ENCODE data around the gene NLRP3.
"Not testable (repeated sequence)": the region's sequence is repeated elsewhere in the genome, so short reads cannot be mapped to it uniquely, and the experiment has no call there.

NLRP3 gene

DNA sequence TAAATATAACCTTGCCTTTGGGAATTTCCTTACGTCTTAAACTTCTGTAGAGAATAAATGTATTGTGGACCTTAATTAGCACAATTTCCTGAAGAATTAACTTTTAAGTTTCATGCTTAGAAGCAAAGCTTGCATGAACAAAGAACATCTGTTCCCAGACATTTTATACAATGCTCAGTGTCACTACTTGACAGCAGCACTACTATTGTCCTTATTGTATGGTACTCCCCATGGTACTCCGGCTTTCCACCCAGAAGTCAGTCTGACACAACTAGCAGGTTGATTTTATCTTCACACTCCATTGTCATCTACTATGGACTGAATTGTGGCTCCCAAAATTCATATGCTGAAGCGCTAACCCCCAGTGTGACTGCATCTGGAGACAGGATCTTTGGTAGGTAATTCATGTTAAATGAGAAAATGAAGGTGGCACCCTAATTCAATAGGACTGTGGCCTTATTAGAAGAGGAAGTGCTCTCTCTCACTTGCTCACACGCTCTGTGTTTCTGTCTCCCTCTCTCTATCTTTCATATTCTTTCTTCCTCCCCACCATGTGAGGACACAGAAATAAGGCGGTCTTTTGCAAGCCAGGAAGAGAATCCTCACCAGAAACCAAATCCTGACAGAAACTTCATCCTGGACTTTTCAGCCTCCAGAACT, 52.6 kb downstream of the NLRP3 start:
- DNase-seq (ENCODE audit: low read depth in 1 of 2, low spot score in 1 of 2), result no peak

GRCh38 chr1:247469141-247469535, 53.2 kb downstream of the NLRP3 start:
- DNase-seq (ENCODE audit: low read depth in 1 of 2, low spot score in 1 of 2), result no peak

GRCh38 chr1:247470942-247471429, 55.0 kb downstream of the NLRP3 start:
- DNase-seq (ENCODE audit: low read depth in 1 of 2, low spot score in 1 of 2), result not testable (repeated sequence)

GRCh38 chr1:247471445-247472016, 55.6 kb downstream of the NLRP3 start:
- no peak for DNase-seq (ENCODE audit: low read depth in 1 of 2, low spot score in 1 of 2)

DNA sequence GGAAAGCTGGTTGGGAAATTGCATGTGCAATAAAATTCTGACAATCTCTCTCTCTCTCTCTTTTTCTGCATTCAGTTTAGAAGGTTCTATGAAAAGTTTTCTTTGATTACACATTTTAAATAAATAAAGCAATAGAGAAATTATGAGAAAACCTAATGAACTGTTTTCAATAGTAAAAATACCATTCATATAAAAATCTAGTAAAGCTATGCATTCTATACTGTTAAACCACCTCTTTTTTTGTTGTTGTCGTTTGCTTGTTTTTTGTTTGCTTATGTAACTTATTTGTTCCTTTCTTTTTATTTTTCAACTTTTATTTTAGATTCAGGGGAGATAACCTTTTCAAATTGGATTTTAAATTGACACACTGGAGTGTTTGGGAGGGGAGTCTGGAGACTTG, 56.1 kb downstream of the NLRP3 start:
- no peak for DNase-seq (ENCODE audit: low read depth in 1 of 2, low spot score in 1 of 2)

DNA sequence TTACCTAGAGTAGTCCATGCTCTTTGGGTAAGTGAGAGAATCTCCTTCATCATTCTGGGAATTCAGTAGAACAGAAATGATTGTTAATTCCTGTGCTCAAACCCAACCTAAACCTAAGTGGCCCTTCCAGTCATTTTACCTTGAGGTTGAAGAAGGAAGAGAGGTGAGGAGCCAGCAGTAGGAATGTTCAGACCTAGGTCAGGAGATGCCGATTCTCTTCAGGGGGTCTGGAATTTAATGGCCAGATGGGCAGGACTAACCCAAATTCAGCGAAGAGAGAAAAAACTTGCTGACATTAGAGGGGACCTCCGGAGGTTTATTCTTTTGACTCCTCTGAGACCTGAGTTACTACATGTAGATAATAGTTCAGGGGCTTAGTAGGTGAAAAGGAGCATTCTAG, 58.4 kb downstream of the NLRP3 start:
- no peak for DNase-seq (ENCODE audit: low read depth in 1 of 2, low spot score in 1 of 2)

- no peak for DNase-seq (ENCODE audit: low read depth in 1 of 2, low spot score in 1 of 2)
Measured at GRCh38 chr1:247475793-247476192, 59.8 kb downstream of the NLRP3 start.

GRCh38 chr1:247476328-247477058, 60.5 kb downstream of the NLRP3 start:
- DNase-seq (ENCODE audit: low read depth in 1 of 2, low spot score in 1 of 2), result not testable (repeated sequence)

- no peak for DNase-seq (ENCODE audit: low read depth in 1 of 2, low spot score in 1 of 2)
Measured at GRCh38 chr1:247482747-247483146, 66.8 kb downstream of the NLRP3 start.

DNA sequence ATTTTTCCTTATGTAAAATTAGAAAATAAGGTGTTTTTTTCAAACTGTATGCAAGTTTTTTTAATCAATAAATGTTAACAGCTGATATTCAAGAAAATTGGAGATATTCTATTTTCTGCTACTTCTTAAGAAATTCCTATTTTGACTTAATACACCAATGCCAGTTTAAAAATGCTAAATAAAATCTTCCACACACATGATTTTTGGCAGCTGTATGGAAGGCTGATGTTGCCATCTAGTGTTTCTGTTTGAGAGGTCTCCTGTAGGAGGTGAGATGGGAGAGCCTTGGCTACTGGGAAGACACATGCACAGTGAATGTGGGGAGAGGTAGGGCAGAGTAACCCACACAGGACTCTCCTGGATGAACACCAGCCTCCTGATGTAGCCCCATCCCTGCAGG, 71.1 kb downstream of the NLRP3 start:
- peak in 1 of 2 donors; percentile 2 for DNase-seq (ENCODE audit: low read depth in 1 of 2, low spot score in 1 of 2)

DNA sequence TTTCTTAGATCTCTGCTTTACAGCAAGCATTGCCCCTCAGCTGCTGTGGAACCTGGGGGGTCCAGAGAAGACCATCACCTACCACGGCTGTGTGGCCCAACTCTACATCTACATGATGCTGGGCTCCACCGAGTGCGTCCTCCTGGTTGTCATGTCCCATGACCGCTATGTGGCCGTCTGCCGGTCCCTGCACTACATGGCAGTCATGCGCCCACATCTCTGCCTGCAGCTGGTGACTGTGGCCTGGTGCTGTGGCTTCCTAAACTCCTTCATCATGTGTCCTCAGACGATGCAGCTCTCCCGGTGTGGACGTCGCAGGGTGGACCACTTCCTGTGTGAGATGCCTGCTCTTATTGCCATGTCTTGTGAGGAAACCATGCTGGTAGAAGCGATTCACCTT, 75.4 kb downstream of the NLRP3 start:
- DNase-seq (ENCODE audit: low read depth in 1 of 2, low spot score in 1 of 2), result no peak

- DNase-seq (ENCODE audit: low read depth in 1 of 2, low spot score in 1 of 2), result no peak
Measured at GRCh38 chr1:247493106-247493505, 77.1 kb downstream of the NLRP3 start.

GRCh38 chr1:247494767-247495166, 78.8 kb downstream of the NLRP3 start:
- no peak for DNase-seq (ENCODE audit: low read depth in 1 of 2, low spot score in 1 of 2)

GRCh38 chr1:247496581-247497285, 80.8 kb downstream of the NLRP3 start:
- no peak for DNase-seq (ENCODE audit: low read depth in 1 of 2, low spot score in 1 of 2)

All from activated T-helper 1 cell treated with anti-CD3 and anti-CD28 coated beads, Interleukin-2, amount 50 U/mL, for 16 hours (primary cell).